ENCODE data around the gene PPAT. TPM values are rescaled to one million over a fixed set of nuclear protein-coding genes. Genes with fewer than 3 reads are reported as not detected.

The PPAT gene
- total and polyA plus RNA-seq, 7 experiments from 2014 or later: 7.7 to 30.7 (median 15.3) TPM

DNA sequence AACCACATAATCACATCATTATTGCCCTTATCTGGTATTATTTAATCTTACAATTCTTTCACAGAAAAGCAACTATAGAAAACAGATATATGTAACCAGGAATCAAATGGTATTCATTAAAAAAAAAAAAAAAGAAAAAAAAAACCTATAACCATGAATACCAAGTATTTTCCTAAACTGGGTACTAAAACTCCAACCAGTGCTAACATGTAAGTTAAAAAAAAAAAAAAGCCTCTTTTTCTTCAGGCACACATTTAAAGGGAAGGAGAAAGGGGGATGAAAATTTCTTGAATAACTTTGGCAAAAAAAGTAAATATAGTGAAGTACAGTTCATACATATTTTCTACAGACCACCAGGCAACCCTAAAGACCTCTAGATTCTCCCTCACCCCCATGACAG is 2.1 kb downstream of the PPAT start:
- no peaks in the 10 kb centered on the region for H3K36me3 ChIP-seq (ENCODE audit: control insufficient read depth in 2 of 3, insufficient read depth in 3 of 3, low read length in 3 of 3)
- no peak overlapping the region for H3K27ac ChIP-seq (ENCODE audit: low read depth, low read length)
- H3K4me3 ChIP-seq (ENCODE audit: low read length): no peak overlapping the region
- DNase-seq: no peak
- Mint-ChIP-seq H3K4me1 (peaks cover 27 to 62% (median 38%) of the 10 kb centered on the region in 7 donors), H3K36me3 (peaks cover 0 to 4% (median 0%) of the 10 kb centered on the region in 5 donors), H3K9me3 (peaks cover 0 to 5% (median 0%) of the 10 kb centered on the region in 11 donors), H3K27ac (no peak overlapping the region), H3K4me3 (peak overlapping the region in 6 of 10 donors; percentile 11 to 96 (median 54)), H3K27me3 (no peaks in the 10 kb centered on the region)
- H3K27me3 ChIP-seq (ENCODE audit: control insufficient read depth in 2 of 2, insufficient read depth in 2 of 2, low read length in 2 of 2): no peaks in the 10 kb centered on the region
- no peaks in the 10 kb centered on the region for H3K9me3 ChIP-seq (ENCODE audit: control insufficient read depth in 2 of 3, low read length in 3 of 3)
- intact Hi-C loops (cut with micrococcal nuclease): no loop called here
- ChIA-PET CTCF (interaction anchor here (1.0 to 1.5 kb wide), 2 partner anchors 8 to 10 kb away, joined by 4 read pairs; no protein-coding TSS in a partner anchor), POLR2A (interaction anchor here (1.5 kb wide), 1 partner anchor 475 kb away, joined by 3 read pairs; the partner anchor contains the start of gene REST)
- ATAC-seq: no peak
- peaks cover 12 to 15% of the 10 kb centered on the region in 2 donors for H3K4me1 ChIP-seq (ENCODE audit: control insufficient read depth in 2 of 2, insufficient read depth in 2 of 2, low read length in 2 of 2)

DNA sequence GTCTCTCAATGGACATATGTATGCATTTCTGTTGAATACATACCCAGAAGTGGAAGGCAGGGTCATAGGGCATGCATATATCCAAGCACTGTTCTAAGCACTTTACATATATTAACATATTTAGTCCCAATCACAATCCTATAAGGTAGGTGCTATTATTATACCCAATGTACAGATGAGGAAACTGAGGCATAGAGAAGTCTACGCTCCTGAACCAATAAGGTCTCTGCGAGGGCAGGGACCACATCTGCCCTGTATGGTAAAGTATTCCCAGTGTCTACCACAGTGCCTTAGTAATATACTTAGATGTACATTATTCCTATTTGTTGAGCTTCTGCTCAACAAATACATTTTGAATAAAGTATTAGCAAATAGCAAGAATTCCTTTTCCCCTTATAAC is 5.2 kb downstream of the PPAT start:
- ATAC-seq (no peak), DNase-seq (no peak)
- Mint-ChIP-seq H3K27ac (no peak overlapping the region), H3K27me3 (no peaks in the 10 kb centered on the region), H3K4me1 (peaks cover 15 to 51% (median 37%) of the 10 kb centered on the region in 7 donors), H3K9me3 (peaks cover 0 to 2% (median 0%) of the 10 kb centered on the region in 11 donors), H3K4me3 (no peak overlapping the region), H3K36me3 (peaks cover 0 to 6% (median 0%) of the 10 kb centered on the region in 5 donors)
- no peaks in the 10 kb centered on the region for H3K27me3 ChIP-seq (ENCODE audit: control insufficient read depth in 2 of 2, insufficient read depth in 2 of 2, low read length in 2 of 2)
- CTCF ChIA-PET: interaction anchor here (0.6 kb wide), 1 partner anchor 404 kb away, joined by 5 read pairs; no protein-coding TSS in a partner anchor
- H3K9me3 ChIP-seq (ENCODE audit: control insufficient read depth in 2 of 3, low read length in 3 of 3): no peaks in the 10 kb centered on the region
- intact Hi-C loops (cut with micrococcal nuclease): no loop called here
- POLR2A ChIA-PET: no interaction called here
- peaks cover 8% of the 10 kb centered on the region in 2 donors for H3K4me1 ChIP-seq (ENCODE audit: control insufficient read depth in 2 of 2, insufficient read depth in 2 of 2, low read length in 2 of 2)
- H3K27ac ChIP-seq (ENCODE audit: low read depth, low read length): no peak overlapping the region
- no peaks in the 10 kb centered on the region for H3K36me3 ChIP-seq (ENCODE audit: control insufficient read depth in 2 of 3, insufficient read depth in 3 of 3, low read length in 3 of 3)
- no peak overlapping the region for H3K4me3 ChIP-seq (ENCODE audit: low read length)

DNA sequence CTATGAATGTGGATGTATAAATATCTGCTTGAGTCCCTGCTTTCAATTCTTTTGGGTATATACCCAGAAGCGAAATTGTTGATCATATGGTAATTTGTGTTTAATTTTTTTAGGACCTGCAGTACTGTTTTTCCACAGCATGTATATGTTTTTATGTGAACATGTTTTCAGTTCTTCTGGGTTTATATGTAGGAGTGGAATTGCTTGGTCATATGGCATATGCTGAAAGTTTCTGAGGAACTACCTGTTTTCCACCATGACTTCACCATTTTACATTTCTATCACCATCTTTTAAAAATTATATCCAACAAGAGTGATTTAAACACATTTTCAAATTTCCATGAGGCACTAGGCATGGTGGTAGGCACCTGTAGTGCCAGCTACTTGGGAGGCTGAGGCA is 8.2 kb downstream of the PPAT start:
- intact Hi-C loops (cut with micrococcal nuclease): loop anchor here in 1 of 2 donors (5.0 kb wide), 1 partner anchor 230 kb away; no protein-coding TSS in a partner anchor
- DNase-seq: no peak
- no peak for ATAC-seq
- H3K4me3 Mint-ChIP-seq: no peak overlapping the region
- peaks cover 1 to 37% (median 24%) of the 10 kb centered on the region in 7 donors for H3K4me1 Mint-ChIP-seq
- no peak overlapping the region for H3K27ac ChIP-seq (ENCODE audit: low read depth, low read length)
- H3K36me3 Mint-ChIP-seq: peaks cover 0 to 5% (median 0%) of the 10 kb centered on the region in 5 donors
- no peaks in the 10 kb centered on the region for H3K27me3 Mint-ChIP-seq
- ChIA-PET CTCF (interaction anchor here (1.0 kb wide), 1 partner anchor 9 kb away, joined by 3 read pairs; the partner anchor contains the start of genes PAICS and PPAT), POLR2A (interaction anchor here (5.3 kb wide), 1 partner anchor 9 kb away, joined by 33 read pairs; the partner anchor contains the start of genes PAICS and PPAT)
- no peaks in the 10 kb centered on the region for H3K9me3 ChIP-seq (ENCODE audit: control insufficient read depth in 2 of 3, low read length in 3 of 3)
- H3K4me1 ChIP-seq (ENCODE audit: control insufficient read depth in 2 of 2, insufficient read depth in 2 of 2, low read length in 2 of 2): no peaks in the 10 kb centered on the region
- H3K27ac Mint-ChIP-seq: no peak overlapping the region
- no peaks in the 10 kb centered on the region for H3K36me3 ChIP-seq (ENCODE audit: control insufficient read depth in 2 of 3, insufficient read depth in 3 of 3, low read length in 3 of 3)
- no peak overlapping the region for H3K4me3 ChIP-seq (ENCODE audit: low read length)
- peaks cover 0 to 2% (median 0%) of the 10 kb centered on the region in 11 donors for H3K9me3 Mint-ChIP-seq
- H3K27me3 ChIP-seq (ENCODE audit: control insufficient read depth in 2 of 2, insufficient read depth in 2 of 2, low read length in 2 of 2): no peaks in the 10 kb centered on the region

DNA sequence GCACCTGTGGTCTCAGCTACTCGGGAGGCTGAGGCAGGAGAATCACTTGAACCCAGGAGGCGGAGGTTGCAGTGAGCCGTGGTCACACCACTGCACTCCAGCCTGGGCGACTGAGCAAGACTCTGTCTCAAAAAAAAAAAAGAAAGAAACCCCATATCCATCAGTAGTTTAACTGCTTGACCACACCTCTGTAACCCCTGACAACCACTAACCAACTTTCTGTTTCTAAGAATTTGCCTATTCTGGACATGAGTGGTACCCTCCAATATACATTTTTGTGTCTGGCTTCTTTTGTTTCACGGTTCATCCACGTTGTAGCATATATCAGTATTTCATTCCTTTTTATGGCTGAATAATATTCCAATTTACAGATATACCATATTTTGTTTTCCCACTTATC is 9.1 kb downstream of the PPAT start:
- H3K36me3 ChIP-seq (ENCODE audit: control insufficient read depth in 2 of 3, insufficient read depth in 3 of 3, low read length in 3 of 3): no peaks in the 10 kb centered on the region
- ATAC-seq: no peak

DNA sequence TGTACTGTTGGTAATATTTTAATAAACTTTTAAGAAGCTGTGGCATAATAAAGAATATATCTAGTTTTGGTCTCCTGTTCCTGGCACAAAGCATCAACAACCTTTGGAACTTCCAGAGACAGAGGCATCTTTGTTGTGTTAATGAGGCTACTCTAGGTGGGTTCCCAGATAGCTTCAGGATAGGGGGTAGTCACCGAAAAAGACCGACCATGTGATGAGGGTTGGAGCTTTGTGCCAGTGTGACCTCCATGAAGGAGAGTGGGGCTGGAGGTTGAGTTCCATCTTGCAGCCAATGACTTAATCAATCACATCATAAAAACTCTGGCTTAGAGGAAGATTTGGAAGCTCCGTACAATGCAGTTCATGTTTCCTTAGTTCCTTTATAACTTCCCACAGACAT is 9.9 kb downstream of the PPAT start:
- Histone ChIP-seq H3K27me3 (ENCODE audit: control insufficient read depth in 2 of 2, insufficient read depth in 2 of 2, low read length in 2 of 2) (no peaks in the 10 kb centered on the region), H3K36me3 (ENCODE audit: control insufficient read depth in 2 of 3, insufficient read depth in 3 of 3, low read length in 3 of 3) (no peaks in the 10 kb centered on the region), H3K4me1 (ENCODE audit: control insufficient read depth in 2 of 2, insufficient read depth in 2 of 2, low read length in 2 of 2) (no peaks in the 10 kb centered on the region), H3K27ac (ENCODE audit: low read depth, low read length) (no peak overlapping the region), H3K4me3 (ENCODE audit: low read length) (no peak overlapping the region), H3K9me3 (ENCODE audit: control insufficient read depth in 2 of 3, low read length in 3 of 3) (no peaks in the 10 kb centered on the region)
- Mint-ChIP-seq H3K27me3 (no peaks in the 10 kb centered on the region), H3K4me3 (no peak overlapping the region), H3K36me3 (peaks cover 0 to 5% (median 0%) of the 10 kb centered on the region in 5 donors), H3K9me3 (peaks cover 0 to 2% (median 0%) of the 10 kb centered on the region in 11 donors), H3K27ac (no peak overlapping the region), H3K4me1 (peaks cover 2 to 29% (median 14%) of the 10 kb centered on the region in 7 donors)
- intact Hi-C loops (cut with micrococcal nuclease): loop anchor here (1.0 to 5.0 kb wide), 7 partner anchors 9 to 411 kb away; partner anchors contain the start of genes PPAT (in 1 of the 2) and SRP72 (in 1 of the 2)
- ATAC-seq (no peak), DNase-seq (no peak)
- ChIA-PET CTCF (interaction anchor here (0.7 to 4.3 kb wide), 14 partner anchors 8 to 417 kb away, joined by 3 to 47 read pairs (median 4); partner anchors contain the start of genes PAICS and PPAT), POLR2A (interaction anchor here (5.3 kb wide), 1 partner anchor 11 kb away, joined by 33 read pairs; the partner anchor contains the start of genes PAICS and PPAT)

More for the DNA sequence above, 9.1 kb downstream of the PPAT start:
- H3K36me3 Mint-ChIP-seq: peaks cover 0 to 5% (median 0%) of the 10 kb centered on the region in 5 donors
- no peak overlapping the region for H3K27ac ChIP-seq (ENCODE audit: low read depth, low read length)
- intact Hi-C loops (cut with micrococcal nuclease): loop anchor here in 1 of 2 donors (5.0 kb wide), 1 partner anchor 231 kb away; no protein-coding TSS in a partner anchor
- no peaks in the 10 kb centered on the region for H3K27me3 Mint-ChIP-seq
- H3K4me3 ChIP-seq (ENCODE audit: low read length): no peak overlapping the region
- no peak for DNase-seq
- H3K27me3 ChIP-seq (ENCODE audit: control insufficient read depth in 2 of 2, insufficient read depth in 2 of 2, low read length in 2 of 2): no peaks in the 10 kb centered on the region
- H3K4me3 Mint-ChIP-seq: no peak overlapping the region
- ChIA-PET POLR2A (interaction anchor here (5.3 kb wide), 1 partner anchor 10 kb away, joined by 33 read pairs; the partner anchor contains the start of genes PAICS and PPAT), CTCF (interaction anchor here (1.0 to 3.4 kb wide), 6 partner anchors 8 to 410 kb away, joined by 3 to 21 read pairs (median 4); partner anchors contain the start of genes PAICS and PPAT)
- peaks cover 1 to 30% (median 16%) of the 10 kb centered on the region in 7 donors for H3K4me1 Mint-ChIP-seq
- peaks cover 0 to 2% (median 0%) of the 10 kb centered on the region in 11 donors for H3K9me3 Mint-ChIP-seq
- no peaks in the 10 kb centered on the region for H3K9me3 ChIP-seq (ENCODE audit: control insufficient read depth in 2 of 3, low read length in 3 of 3)
- H3K4me1 ChIP-seq (ENCODE audit: control insufficient read depth in 2 of 2, insufficient read depth in 2 of 2, low read length in 2 of 2): no peaks in the 10 kb centered on the region
- H3K27ac Mint-ChIP-seq: no peak overlapping the region

DNA sequence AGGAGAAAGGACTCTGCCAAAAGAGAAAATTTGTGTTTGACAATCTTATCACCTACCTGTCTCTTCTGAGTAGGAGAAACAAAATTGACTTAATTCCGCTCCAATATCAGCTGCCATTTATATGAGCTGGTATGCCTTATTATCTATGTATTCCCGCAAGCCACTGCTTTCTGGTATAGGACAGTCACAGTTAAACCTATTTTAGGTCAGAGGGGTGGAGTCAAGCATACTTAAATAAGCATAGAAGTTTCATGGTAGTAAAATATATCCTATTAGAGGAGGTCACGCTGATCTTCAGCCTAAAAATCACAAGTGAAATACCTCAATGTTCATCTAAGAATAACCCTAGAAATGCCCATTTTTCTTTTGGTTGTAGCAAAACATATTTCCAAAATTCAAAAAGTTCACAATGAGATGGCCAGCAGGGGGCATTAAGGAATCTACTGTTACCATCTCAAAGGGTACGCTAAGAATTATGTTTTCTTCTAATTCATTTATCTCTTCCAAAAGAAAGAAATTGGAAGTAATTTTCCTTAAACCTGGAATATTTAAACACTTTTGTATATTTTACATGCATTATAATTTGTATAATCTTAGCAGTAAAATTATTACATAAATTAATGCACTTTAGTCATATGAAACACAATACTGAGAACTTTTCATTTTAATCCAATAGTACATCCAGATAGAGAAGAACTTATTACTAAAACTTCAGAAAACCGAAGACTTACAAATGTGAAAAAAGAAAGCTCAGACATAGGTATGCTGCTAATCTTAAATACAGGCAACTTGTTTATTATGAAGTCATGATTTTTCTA is 10.5 kb downstream of the PPAT start:
- intact Hi-C loops (cut with micrococcal nuclease): loop anchor here (1.0 to 5.0 kb wide), 7 partner anchors 9 to 411 kb away; partner anchors contain the start of genes PPAT (in 1 of the 2) and SRP72 (in 1 of the 2)
- Mint-ChIP-seq H3K36me3 (peaks cover 0 to 5% (median 0%) of the 10 kb centered on the region in 5 donors), H3K27me3 (no peaks in the 10 kb centered on the region), H3K27ac (peak overlapping the region in 1 of 9 donors; percentile 1), H3K4me1 (peaks cover 4 to 27% (median 13%) of the 10 kb centered on the region in 7 donors), H3K4me3 (no peak overlapping the region), H3K9me3 (peaks cover 0 to 2% (median 0%) of the 10 kb centered on the region in 11 donors)
- no peaks in the 10 kb centered on the region for H3K27me3 ChIP-seq (ENCODE audit: control insufficient read depth in 2 of 2, insufficient read depth in 2 of 2, low read length in 2 of 2)
- ATAC-seq: peak; percentile 49
- no peaks in the 10 kb centered on the region for H3K9me3 ChIP-seq (ENCODE audit: control insufficient read depth in 2 of 3, low read length in 3 of 3)
- H3K4me3 ChIP-seq (ENCODE audit: low read length): no peak overlapping the region
- peak in 7 of 9 donors; percentile 22 to 59 (median 48) for DNase-seq
- no peaks in the 10 kb centered on the region for H3K36me3 ChIP-seq (ENCODE audit: control insufficient read depth in 2 of 3, insufficient read depth in 3 of 3, low read length in 3 of 3)
- H3K4me1 ChIP-seq (ENCODE audit: control insufficient read depth in 2 of 2, insufficient read depth in 2 of 2, low read length in 2 of 2): no peaks in the 10 kb centered on the region
- H3K27ac ChIP-seq (ENCODE audit: low read depth, low read length): no peak overlapping the region
- CTCF ChIA-PET: interaction anchor here (0.6 to 4.3 kb wide), 16 partner anchors 8 to 418 kb away, joined by 3 to 47 read pairs (median 4); partner anchors contain the start of genes PAICS and PPAT
- POLR2A ChIA-PET: interaction anchor here (5.3 kb wide), 1 partner anchor 11 kb away, joined by 33 read pairs; the partner anchor contains the start of genes PAICS and PPAT

Measured in naive thymus-derived CD4-positive, alpha-beta T cell (primary cell).